ENCODE data around the gene TARP.
"Not testable (repeated sequence)": the region's sequence is repeated elsewhere in the genome, so short reads cannot be mapped to it uniquely, and the experiment has no call there.

The TARP gene

GRCh38 chr7:38280000-38280399 is 6.6 kb upstream of the TARP start:
- DNase-seq: no peak
- H3K4me1 Mint-ChIP-seq: no peaks in the 10 kb centered on the region
- no peaks in the 10 kb centered on the region for H3K4me1 ChIP-seq (ENCODE audit: insufficient read depth, low read length)
- no peaks in the 10 kb centered on the region for H3K9me3 Mint-ChIP-seq
- intact Hi-C loops (cut with micrococcal nuclease): no loop called here
- H3K27ac ChIP-seq (ENCODE audit: low read depth, low read length): no peak overlapping the region
- no peaks in the 10 kb centered on the region for H3K36me3 ChIP-seq (ENCODE audit: insufficient read depth, low read length)
- no peak overlapping the region for H3K27ac Mint-ChIP-seq
- no peak overlapping the region for H3K4me3 Mint-ChIP-seq
- CTCF ChIA-PET (ENCODE audit: partially characterized antibody): no interaction called here
- no peak overlapping the region for H3K4me3 ChIP-seq (ENCODE audit: low read length in 2 of 2)
- H3K36me3 Mint-ChIP-seq: no peaks in the 10 kb centered on the region
- H3K9me3 ChIP-seq (ENCODE audit: control insufficient read depth in 1 of 2, low read length in 2 of 2): no peaks in the 10 kb centered on the region
- no peaks in the 10 kb centered on the region for H3K27me3 ChIP-seq (ENCODE audit: insufficient read depth, low read length)
- no peaks in the 10 kb centered on the region for H3K27me3 Mint-ChIP-seq
- POLR2A ChIA-PET (ENCODE audit: partially characterized antibody): no interaction called here

GRCh38 chr7:38276096-38276877 is 2.9 kb upstream of the TARP start:
- Histone ChIP-seq H3K4me1 (ENCODE audit: insufficient read depth, low read length) (no peaks in the 10 kb centered on the region), H3K27me3 (ENCODE audit: insufficient read depth, low read length) (no peaks in the 10 kb centered on the region), H3K36me3 (ENCODE audit: insufficient read depth, low read length) (no peaks in the 10 kb centered on the region), H3K4me3 (ENCODE audit: low read length in 2 of 2) (no peak overlapping the region), H3K9me3 (ENCODE audit: control insufficient read depth in 1 of 2, low read length in 2 of 2) (no peaks in the 10 kb centered on the region), H3K27ac (ENCODE audit: low read depth, low read length) (no peak overlapping the region)
- Mint-ChIP-seq H3K27me3 (no peaks in the 10 kb centered on the region), H3K27ac (no peak overlapping the region), H3K9me3 (no peaks in the 10 kb centered on the region), H3K36me3 (no peaks in the 10 kb centered on the region), H3K4me1 (no peaks in the 10 kb centered on the region), H3K4me3 (peak overlapping the region in 7 of 8 donors; percentile 49 to 79 (median 59))
- CTCF ChIA-PET (ENCODE audit: partially characterized antibody): interaction anchor here (1.4 kb wide), 1 partner anchor 61 kb away, joined by 3 read pairs; no protein-coding TSS in a partner anchor
- POLR2A ChIA-PET (ENCODE audit: partially characterized antibody): interaction anchor here (0.8 kb wide), 1 partner anchor 25 kb away, joined by 3 read pairs; no protein-coding TSS in a partner anchor
- intact Hi-C loops (cut with micrococcal nuclease): no loop called here
- no peak for DNase-seq

GRCh38 chr7:38274927-38275620 is 1.6 kb upstream of the TARP start:
- Mint-ChIP-seq H3K9me3 (no peaks in the 10 kb centered on the region), H3K36me3 (no peaks in the 10 kb centered on the region), H3K27me3 (no peaks in the 10 kb centered on the region), H3K4me3 (peak overlapping the region; percentile 11 to 79 (median 62)), H3K4me1 (no peaks in the 10 kb centered on the region), H3K27ac (no peak overlapping the region)
- H3K4me3 ChIP-seq (ENCODE audit: low read length in 2 of 2): no peak overlapping the region
- H3K9me3 ChIP-seq (ENCODE audit: control insufficient read depth in 1 of 2, low read length in 2 of 2): no peaks in the 10 kb centered on the region
- H3K36me3 ChIP-seq (ENCODE audit: insufficient read depth, low read length): no peaks in the 10 kb centered on the region
- ChIA-PET CTCF (ENCODE audit: partially characterized antibody) (interaction anchor here (1.4 kb wide), 1 partner anchor 60 kb away, joined by 3 read pairs; no protein-coding TSS in a partner anchor), POLR2A (ENCODE audit: partially characterized antibody) (interaction anchor here (1.7 kb wide), 1 partner anchor 25 kb away, joined by 5 read pairs; no protein-coding TSS in a partner anchor)
- no peaks in the 10 kb centered on the region for H3K4me1 ChIP-seq (ENCODE audit: insufficient read depth, low read length)
- H3K27ac ChIP-seq (ENCODE audit: low read depth, low read length): no peak overlapping the region
- intact Hi-C loops (cut with micrococcal nuclease): no loop called here
- no peak for DNase-seq
- H3K27me3 ChIP-seq (ENCODE audit: insufficient read depth, low read length): no peaks in the 10 kb centered on the region

- Histone ChIP-seq H3K4me1 (ENCODE audit: insufficient read depth, low read length) (no peaks in the 10 kb centered on the region), H3K9me3 (ENCODE audit: control insufficient read depth in 1 of 2, low read length in 2 of 2) (no peaks in the 10 kb centered on the region), H3K36me3 (ENCODE audit: insufficient read depth, low read length) (no peaks in the 10 kb centered on the region), H3K4me3 (ENCODE audit: low read length in 2 of 2) (no peak overlapping the region), H3K27me3 (ENCODE audit: insufficient read depth, low read length) (no peaks in the 10 kb centered on the region), H3K27ac (ENCODE audit: low read depth, low read length) (no peak overlapping the region)
- H3K4me1 Mint-ChIP-seq: no peaks in the 10 kb centered on the region
- H3K4me3 Mint-ChIP-seq: peak overlapping the region in 4 of 8 donors; percentile 3 to 59 (median 41)
- DNase-seq: no peak
- POLR2A ChIA-PET (ENCODE audit: partially characterized antibody): interaction anchor here (1.7 kb wide), 1 partner anchor 25 kb away, joined by 5 read pairs; no protein-coding TSS in a partner anchor
- intact Hi-C loops (cut with micrococcal nuclease): no loop called here
- no peaks in the 10 kb centered on the region for H3K36me3 Mint-ChIP-seq
- CTCF ChIA-PET (ENCODE audit: partially characterized antibody): no interaction called here
- no peak overlapping the region for H3K27ac Mint-ChIP-seq
- H3K27me3 Mint-ChIP-seq: no peaks in the 10 kb centered on the region
- no peaks in the 10 kb centered on the region for H3K9me3 Mint-ChIP-seq
These were observed 1.1 kb upstream of the TARP start for GRCh38 chr7:38274486-38274885.

- H3K27me3 Mint-ChIP-seq; H3K27me3 ChIP-seq (ENCODE audit: insufficient read depth, low read length); H3K36me3 Mint-ChIP-seq; H3K9me3 Mint-ChIP-seq; H3K9me3 ChIP-seq (ENCODE audit: control insufficient read depth in 1 of 2, low read length in 2 of 2); H3K36me3 ChIP-seq (ENCODE audit: insufficient read depth, low read length); DNase-seq; H3K4me1 ChIP-seq (ENCODE audit: insufficient read depth, low read length); H3K4me3 Mint-ChIP-seq; H3K4me3 ChIP-seq (ENCODE audit: low read length in 2 of 2); POLR2A ChIA-PET (ENCODE audit: partially characterized antibody); H3K27ac ChIP-seq (ENCODE audit: low read depth, low read length); H3K27ac Mint-ChIP-seq; CTCF ChIA-PET (ENCODE audit: partially characterized antibody); intact Hi-C loops (cut with micrococcal nuclease); H3K4me1 Mint-ChIP-seq: not testable (repeated sequence)
These were observed 3.0 kb downstream of the TARP start for GRCh38 chr7:38270405-38270804.

- H3K36me3 ChIP-seq (ENCODE audit: insufficient read depth, low read length); H3K4me1 Mint-ChIP-seq; POLR2A ChIA-PET (ENCODE audit: partially characterized antibody); H3K27me3 ChIP-seq (ENCODE audit: insufficient read depth, low read length); H3K27me3 Mint-ChIP-seq; H3K27ac Mint-ChIP-seq; H3K4me1 ChIP-seq (ENCODE audit: insufficient read depth, low read length); H3K36me3 Mint-ChIP-seq; intact Hi-C loops (cut with micrococcal nuclease); H3K9me3 ChIP-seq (ENCODE audit: control insufficient read depth in 1 of 2, low read length in 2 of 2); H3K9me3 Mint-ChIP-seq; H3K4me3 Mint-ChIP-seq; H3K27ac ChIP-seq (ENCODE audit: low read depth, low read length); H3K4me3 ChIP-seq (ENCODE audit: low read length in 2 of 2); DNase-seq: not testable (repeated sequence)
- CTCF ChIA-PET (ENCODE audit: partially characterized antibody): interaction anchor here (1.0 kb wide), 1 partner anchor 31 kb away, joined by 4 read pairs; no protein-coding TSS in a partner anchor
These were observed 3.6 kb downstream of the TARP start for GRCh38 chr7:38269704-38270346.

- H3K27ac Mint-ChIP-seq: peak overlapping the region in 1 of 7 donors; percentile 70
- peak overlapping the region in 2 of 8 donors; percentile 43 to 48 for H3K4me3 Mint-ChIP-seq
- POLR2A ChIA-PET (ENCODE audit: partially characterized antibody); H3K36me3 Mint-ChIP-seq; H3K4me1 Mint-ChIP-seq; intact Hi-C loops (cut with micrococcal nuclease); H3K4me1 ChIP-seq (ENCODE audit: insufficient read depth, low read length); H3K9me3 ChIP-seq (ENCODE audit: control insufficient read depth in 1 of 2, low read length in 2 of 2); H3K4me3 ChIP-seq (ENCODE audit: low read length in 2 of 2); H3K27ac ChIP-seq (ENCODE audit: low read depth, low read length); H3K9me3 Mint-ChIP-seq; H3K27me3 Mint-ChIP-seq; H3K36me3 ChIP-seq (ENCODE audit: insufficient read depth, low read length); DNase-seq; CTCF ChIA-PET (ENCODE audit: partially characterized antibody); H3K27me3 ChIP-seq (ENCODE audit: insufficient read depth, low read length): not testable (repeated sequence)
These were observed 7.5 kb downstream of the TARP start for GRCh38 chr7:38265958-38266357.
